Esophagus muscularis mucosa (tissue), 4 donors: Measurements from ENCODE around the gene CEACAM20. TPM values are rescaled to one million over a fixed set of nuclear protein-coding genes. Genes with fewer than 3 reads are reported as not detected.
"Not testable (repeated sequence)": the region's sequence is repeated elsewhere in the genome, so short reads cannot be mapped to it uniquely, and the experiment has no call there.

Experiments used
- DNase-seq: peaks from one replicate; pipeline ENCODE4 v3.0.0-alpha.2; 2017; ENCODE audit errors: extremely low spot score
- H3K27ac ChIP-seq, 4 donors: fragments of 200-600 bp; sonication (generic); replicated peaks in 1 of 4; 1 replicate in 3 of 4; 2 replicates in 1 of 4; pipeline ENCODE4 v1.5.1; 2016 to 2019; ENCODE audit warnings: mild to moderate bottlenecking in 1 of 4
- H3K27me3 ChIP-seq, 4 donors: fragments of 200-600 bp; sonication (generic); one replicate each; pipeline versions ENCODE4 v1.5.1 to v1.6.0; 2016 to 2019
- H3K36me3 ChIP-seq, 4 donors: fragments of 200-600 bp; sonication (generic); one replicate each; pipeline ENCODE4 v1.5.1; 2016 to 2019
- H3K4me1 ChIP-seq, 4 donors: fragments of 200-600 bp; sonication (generic); one replicate each; pipeline ENCODE4 v1.5.1; 2016 to 2019
- H3K4me3 ChIP-seq, 4 donors: fragments of 200-600 bp; sonication (generic); 1 replicate in 2 of 4; 2 replicates in 2 of 4; pipeline ENCODE4 v1.5.1; 2016 to 2019; ENCODE audit warnings: mild to moderate bottlenecking in 4 of 4, moderate library complexity in 1 of 4
- H3K9me3 ChIP-seq, 4 donors: fragments of 200-600 bp; sonication (generic); 1 replicate in 3 of 4; 2 replicates in 1 of 4; pipeline ENCODE4 v1.5.1; 2016 to 2019
- CTCF ChIP-seq, 3 experiments: fragments of 200-600 bp in 2 of 3; fragments of 450-650 bp in 1 of 3; sonication (generic) in 2 of 3; IDR thresholded peaks; one replicate each; pipeline ENCODE4 v1.5.1; 2017 to 2019; ENCODE audit warnings: antibody characterized with exemption in 3 of 3, mild to moderate bottlenecking in 2 of 3, moderate library complexity in 1 of 3
- EP300 ChIP-seq: sonication (generic); formaldehyde crosslinking; IDR thresholded peaks from one replicate; pipeline ENCODE4 v1.6.1; 2017; ENCODE audit warnings: antibody characterized with exemption
- POLR2A ChIP-seq: fragments of 450-650 bp; IDR thresholded peaks from one replicate; pipeline ENCODE4 v1.6.1; 2017; ENCODE audit warnings: antibody characterized with exemption, moderate library complexity, mild to moderate bottlenecking, low read depth
- POLR2AphosphoS5 ChIP-seq, 2 donors: sonication (generic); formaldehyde crosslinking; IDR thresholded peaks; one replicate each; pipeline ENCODE4 v1.6.1; 2017; ENCODE audit warnings: antibody characterized with exemption in 2 of 2
- WGBS: methylation state at CpG from one replicate; pipeline ENCODE4 v1.1.5; 2018; 5-methylcytosine and 5-hydroxymethylcytosine counted together
- intact Hi-C: fragments of 100-400 bp; cut with DNase I; formaldehyde crosslinking; loops from one replicate; pipeline ENCODE4 v1.15.1; 2023
- total RNA-seq, 4 donors: library from RNA; depleted of rRNA; stranded (reverse); fragments of >200 nt; gene quantifications; one replicate each; pipeline versions ENCODE4 v1.1.0 to v1.2.1, GENCODE V29; 2016

Gene CEACAM20
- total RNA-seq, 4 donors from 2014 or later, result not detected

GRCh38 chr19:44539991-44540390 is 10.5 kb upstream of the CEACAM20 start:
- Histone ChIP-seq H3K36me3 (no peaks in the 10 kb centered on the region), H3K9me3 (no peaks in the 10 kb centered on the region), H3K4me1 (no peaks in the 10 kb centered on the region), H3K27me3 (peaks cover 0 to 43% (median under 1%) of the 10 kb centered on the region in 4 donors), H3K4me3 (no peak overlapping the region), H3K27ac (no peak overlapping the region)
- TF ChIP-seq CTCF (IDR thresholded peaks at IDR 0.05), result no peak
- no peak for TF ChIP-seq POLR2A
- no peak for TF ChIP-seq POLR2AphosphoS5 (IDR thresholded peaks at IDR 0.05)
- TF ChIP-seq EP300, result no peak
- DNase-seq, result no peak
- intact Hi-C loops, result no loop called here
- WGBS, result 77% methylated on average over 6 of the region's 6 CpGs

GRCh38 chr19:44539236-44539826 is 9.9 kb upstream of the CEACAM20 start:
- no peak overlapping the region for H3K27ac ChIP-seq
- no peaks in the 10 kb centered on the region for H3K36me3 ChIP-seq
- intact Hi-C loops, result no loop called here
- DNase-seq, result no peak
- peaks cover 0 to 49% (median 2%) of the 10 kb centered on the region in 4 donors for H3K27me3 ChIP-seq
- H3K4me1 ChIP-seq, result no peaks in the 10 kb centered on the region
- H3K4me3 ChIP-seq, result no peak overlapping the region
- 67% methylated on average over 10 of the region's 11 CpGs for WGBS
- TF ChIP-seq POLR2AphosphoS5 (IDR thresholded peaks at IDR 0.05), result no peak
- no peak for TF ChIP-seq CTCF (IDR thresholded peaks at IDR 0.05)
- TF ChIP-seq POLR2A, result no peak
- TF ChIP-seq EP300, result no peak
- H3K9me3 ChIP-seq, result no peaks in the 10 kb centered on the region

- DNase-seq, H3K36me3 ChIP-seq, H3K4me3 ChIP-seq, H3K9me3 ChIP-seq, H3K4me1 ChIP-seq, intact Hi-C loops, H3K27ac ChIP-seq: not testable (repeated sequence)
- WGBS, result 44% methylated on average over 3 of the region's 3 CpGs
- H3K27me3 ChIP-seq, result peaks cover 0 to 61% (median 2%) of the 10 kb centered on the region in 4 donors
Observed at GRCh38 chr19:44535361-44535760, 5.9 kb upstream of the CEACAM20 start.

- WGBS, result 82% methylated on average over 5 of the region's 5 CpGs
- Histone ChIP-seq H3K27me3 (peaks cover 0 to 52% (median 2%) of the 10 kb centered on the region in 4 donors), H3K4me3 (no peak overlapping the region), H3K4me1 (no peaks in the 10 kb centered on the region), H3K9me3 (no peaks in the 10 kb centered on the region), H3K27ac (no peak overlapping the region), H3K36me3 (no peaks in the 10 kb centered on the region)
- no peak for TF ChIP-seq EP300
- TF ChIP-seq POLR2AphosphoS5 (IDR thresholded peaks at IDR 0.05), result no peak
- intact Hi-C loops, result no loop called here
- DNase-seq, result no peak
Observed at GRCh38 chr19:44532819-44533218, 3.3 kb upstream of the CEACAM20 start.

- no peak for TF ChIP-seq EP300
- TF ChIP-seq POLR2A, result no peak
- no peak for TF ChIP-seq POLR2AphosphoS5 (IDR thresholded peaks at IDR 0.05)
- TF ChIP-seq CTCF (IDR thresholded peaks at IDR 0.05), result no peak
- Histone ChIP-seq H3K4me3 (no peak overlapping the region), H3K9me3 (no peaks in the 10 kb centered on the region), H3K27ac (no peak overlapping the region), H3K27me3 (peaks cover 0 to 48% (median 2%) of the 10 kb centered on the region in 4 donors), H3K36me3 (no peaks in the 10 kb centered on the region), H3K4me1 (no peaks in the 10 kb centered on the region)
- 76% methylated on average over 6 of the region's 6 CpGs for WGBS
- intact Hi-C loops, result no loop called here
- DNase-seq, result no peak
Observed at GRCh38 chr19:44530777-44531176, 1.3 kb upstream of the CEACAM20 start.

- intact Hi-C loops, result no loop called here
- Histone ChIP-seq H3K36me3 (no peaks in the 10 kb centered on the region), H3K4me1 (no peaks in the 10 kb centered on the region), H3K9me3 (peaks cover 0 to under 1% (median 0%) of the 10 kb centered on the region in 4 donors), H3K4me3 (no peak overlapping the region), H3K27me3 (peaks cover 0 to 42% (median 0%) of the 10 kb centered on the region in 4 donors), H3K27ac (no peak overlapping the region)
- WGBS, result 74% methylated on average over 7 of the region's 7 CpGs
- TF ChIP-seq CTCF (IDR thresholded peaks at IDR 0.05) (no peak), POLR2A (no peak)
- no peak for DNase-seq
Observed at GRCh38 chr19:44527554-44527953, 1.9 kb downstream of the CEACAM20 start.
